Measurements from ENCODE around the gene SGCG. TPM values are rescaled to one million over a fixed set of nuclear protein-coding genes. Genes with fewer than 3 reads are reported as not detected.
"Not testable (repeated sequence)": the region's sequence is repeated elsewhere in the genome, so short reads cannot be mapped to it uniquely, and the experiment has no call there.

The SGCG gene
- total and polyA plus RNA-seq, 2 donors = 1.5 to 19.7 TPM

DNA sequence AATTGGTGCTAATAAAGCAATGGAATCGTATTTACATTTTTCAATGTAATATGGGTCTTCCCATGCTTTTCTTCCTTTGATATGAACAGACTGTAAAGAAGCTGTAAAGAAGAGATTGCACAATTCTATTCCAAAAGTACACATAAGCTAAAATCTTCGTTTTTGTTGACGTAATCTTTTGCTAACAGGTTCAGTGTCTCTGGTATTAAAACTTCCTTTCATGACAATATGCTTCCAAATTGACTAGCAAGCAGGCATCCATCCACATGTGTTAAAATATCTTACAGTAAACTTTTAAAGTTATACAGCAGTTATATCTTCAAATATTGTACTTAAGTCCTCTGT, 19.3 kb upstream of the SGCG start:
- Histone ChIP-seq H3K4me3 (ENCODE audit: low read depth, low read length) (no peak overlapping the region), H3K27ac (ENCODE audit: low read depth) (no peak overlapping the region), H3K4me1 (ENCODE audit: insufficient read depth) (no peaks in the 10 kb centered on the region), H3K36me3 (ENCODE audit: insufficient read depth) (no peaks in the 10 kb centered on the region)
- 44% methylated on average over 3 of the region's 3 CpGs for WGBS
- no peak for DNase-seq (ENCODE audit: extremely low spot score)

DNA sequence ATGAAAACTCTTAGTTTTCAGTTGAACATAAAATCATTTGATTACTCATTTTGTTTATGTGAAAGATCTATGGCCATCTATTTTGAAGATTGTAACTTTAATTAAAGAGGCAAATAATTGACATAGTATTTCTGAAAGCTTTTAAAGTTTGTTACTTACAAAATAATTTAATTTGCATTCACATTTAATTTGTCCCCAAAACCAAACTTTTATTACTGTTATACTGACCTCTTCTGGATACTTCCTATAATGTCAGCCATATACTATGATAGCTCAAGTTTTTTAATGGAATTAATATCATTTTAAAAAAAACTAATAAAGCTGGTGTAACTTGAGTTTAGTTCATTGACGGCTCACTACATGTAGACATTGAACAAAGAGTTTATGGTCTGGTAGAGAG, 4.9 kb upstream of the SGCG start:
- no peak overlapping the region for H3K27ac ChIP-seq (ENCODE audit: low read depth)
- no peak overlapping the region for H3K4me3 ChIP-seq (ENCODE audit: low read depth, low read length)
- H3K4me1 ChIP-seq (ENCODE audit: insufficient read depth) = no peaks in the 10 kb centered on the region
- peaks cover 2% of the 10 kb centered on the region for H3K36me3 ChIP-seq (ENCODE audit: insufficient read depth)
- WGBS = 0% methylated on average over 1 of the region's 1 CpG
- no peak for DNase-seq (ENCODE audit: extremely low spot score)

DNA sequence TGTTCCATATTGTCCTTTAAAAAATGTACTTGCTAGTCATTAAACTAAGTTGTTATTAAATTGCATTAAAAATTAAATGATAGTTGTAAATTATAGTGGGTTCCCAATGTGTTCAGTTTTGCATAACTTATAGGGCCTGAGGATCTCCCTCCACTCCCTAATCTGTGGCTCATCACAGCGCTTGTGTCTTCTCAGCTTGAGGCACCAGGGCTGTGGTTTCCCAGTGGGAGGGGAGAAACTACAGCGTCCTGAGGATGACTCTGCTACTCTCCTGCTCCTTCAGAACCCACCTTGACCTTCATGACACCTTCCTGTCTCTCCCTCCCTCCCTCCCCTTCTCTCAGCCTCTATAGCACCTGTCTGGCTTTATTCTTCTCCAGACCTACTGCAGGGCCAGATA, 1.4 kb downstream of the SGCG start:
- Histone ChIP-seq H3K4me3 (ENCODE audit: low read depth, low read length) (no peak overlapping the region), H3K36me3 (ENCODE audit: insufficient read depth) (no peaks in the 10 kb centered on the region), H3K27ac (ENCODE audit: low read depth) (no peak overlapping the region), H3K4me1 (ENCODE audit: insufficient read depth) (no peaks in the 10 kb centered on the region)
- DNase-seq (ENCODE audit: extremely low spot score) = no peak
- 69% methylated on average over 2 of the region's 2 CpGs for WGBS

DNA sequence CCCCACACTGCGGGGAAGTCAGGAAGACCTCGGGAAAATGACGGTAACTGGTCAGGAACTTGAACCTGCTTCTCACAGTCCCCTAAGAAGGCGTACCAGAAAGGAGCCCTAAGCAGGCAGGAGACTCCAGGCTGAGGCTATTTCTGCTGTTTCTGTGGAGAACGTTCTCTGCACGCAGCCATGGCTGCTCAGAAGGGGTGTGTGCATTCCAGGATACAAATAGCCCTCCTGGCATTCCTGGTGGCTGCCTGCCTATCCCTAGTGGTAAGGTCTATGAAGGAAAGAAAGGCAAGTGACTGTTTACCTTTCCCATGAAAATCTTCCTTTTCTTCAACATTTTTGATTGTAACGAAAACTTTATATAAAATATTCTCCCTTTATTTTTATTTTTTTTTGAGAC, 2.5 kb downstream of the SGCG start:
- no peaks in the 10 kb centered on the region for H3K36me3 ChIP-seq (ENCODE audit: insufficient read depth)
- H3K4me1 ChIP-seq (ENCODE audit: insufficient read depth) = no peaks in the 10 kb centered on the region
- WGBS = 88% methylated on average over 7 of the region's 7 CpGs
- DNase-seq (ENCODE audit: extremely low spot score) = no peak
- H3K27ac ChIP-seq (ENCODE audit: low read depth) = no peak overlapping the region
- H3K4me3 ChIP-seq (ENCODE audit: low read depth, low read length) = no peak overlapping the region

DNA sequence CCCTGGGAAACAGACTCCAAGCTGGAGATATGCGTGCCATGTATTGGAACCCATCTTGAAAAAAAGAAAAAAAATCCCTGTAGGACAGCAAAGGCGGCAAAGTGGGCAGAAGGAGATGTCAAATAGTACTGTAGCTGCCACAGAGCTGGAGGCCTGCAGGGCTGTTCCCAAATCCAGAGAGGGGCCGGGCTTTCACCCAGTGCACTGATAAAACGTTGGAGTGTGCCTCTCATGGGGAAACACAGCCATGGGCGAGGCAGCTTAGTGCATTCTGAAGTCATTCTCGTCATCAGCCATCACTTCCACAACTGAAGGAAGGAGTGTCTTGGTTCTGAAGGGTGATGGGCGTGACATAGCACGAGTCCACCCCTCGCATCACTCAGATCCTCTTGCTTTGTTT, 4.8 kb downstream of the SGCG start:
- H3K27ac ChIP-seq (ENCODE audit: low read depth) = no peak overlapping the region
- H3K36me3 ChIP-seq (ENCODE audit: insufficient read depth) = no peaks in the 10 kb centered on the region
- H3K4me1 ChIP-seq (ENCODE audit: insufficient read depth) = no peaks in the 10 kb centered on the region
- no peak for DNase-seq (ENCODE audit: extremely low spot score)
- WGBS = 89% methylated on average over 9 of the region's 9 CpGs
- no peak overlapping the region for H3K4me3 ChIP-seq (ENCODE audit: low read depth, low read length)

DNA sequence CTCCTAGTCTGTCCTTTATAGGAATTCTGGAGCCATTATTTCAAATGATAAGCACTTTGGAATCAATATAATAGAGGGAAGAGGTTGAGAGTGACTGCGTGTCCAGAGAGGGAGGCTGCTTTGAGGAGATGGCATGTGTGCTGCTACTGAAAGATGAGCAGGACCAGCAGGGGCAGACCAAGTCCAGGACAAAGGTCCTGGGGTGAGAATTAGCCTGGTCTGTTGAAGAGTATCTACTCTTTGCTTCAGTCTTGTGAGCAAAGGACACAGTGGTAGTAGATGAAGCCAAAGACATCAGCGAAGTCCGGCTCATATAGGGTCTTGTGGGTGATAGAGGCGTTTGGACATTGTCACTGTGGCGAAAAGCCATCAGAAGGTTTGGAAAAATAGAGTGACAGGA, 21.1 kb downstream of the SGCG start:
- no peak overlapping the region for H3K4me3 ChIP-seq (ENCODE audit: low read depth, low read length)
- WGBS = 94% methylated on average over 5 of the region's 5 CpGs

DNA sequence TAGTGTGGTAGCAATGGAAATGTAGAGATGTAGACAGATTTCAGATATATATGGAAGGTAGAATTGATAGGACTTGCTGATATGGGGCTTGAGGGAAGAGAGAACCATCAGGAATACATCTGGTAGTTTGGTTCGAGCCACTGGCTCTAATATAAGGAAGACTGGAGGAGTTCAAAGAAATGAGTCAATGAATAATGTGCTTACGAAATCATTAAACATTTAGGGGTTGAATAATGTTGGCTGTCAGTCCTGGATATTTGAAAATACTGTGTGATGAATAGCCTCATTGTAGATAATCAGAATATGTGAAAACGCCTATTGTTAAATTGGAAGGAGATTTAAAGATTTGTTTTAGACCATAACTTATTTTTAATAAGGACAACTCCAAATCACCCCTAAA, 21.6 kb downstream of the SGCG start:
- H3K4me1 ChIP-seq (ENCODE audit: insufficient read depth) = no peaks in the 10 kb centered on the region
- WGBS = 48% methylated on average over 3 of the region's 3 CpGs
- H3K27ac ChIP-seq (ENCODE audit: low read depth) = no peak overlapping the region
- DNase-seq (ENCODE audit: extremely low spot score) = no peak
- H3K4me3 ChIP-seq (ENCODE audit: low read depth, low read length) = no peak overlapping the region
- H3K36me3 ChIP-seq (ENCODE audit: insufficient read depth) = no peaks in the 10 kb centered on the region

More for the DNA sequence above, 21.1 kb downstream of the SGCG start:
- DNase-seq (ENCODE audit: extremely low spot score) = no peak
- Histone ChIP-seq H3K36me3 (ENCODE audit: insufficient read depth) (no peaks in the 10 kb centered on the region), H3K4me1 (ENCODE audit: insufficient read depth) (no peaks in the 10 kb centered on the region), H3K27ac (ENCODE audit: low read depth) (no peak overlapping the region)

DNA sequence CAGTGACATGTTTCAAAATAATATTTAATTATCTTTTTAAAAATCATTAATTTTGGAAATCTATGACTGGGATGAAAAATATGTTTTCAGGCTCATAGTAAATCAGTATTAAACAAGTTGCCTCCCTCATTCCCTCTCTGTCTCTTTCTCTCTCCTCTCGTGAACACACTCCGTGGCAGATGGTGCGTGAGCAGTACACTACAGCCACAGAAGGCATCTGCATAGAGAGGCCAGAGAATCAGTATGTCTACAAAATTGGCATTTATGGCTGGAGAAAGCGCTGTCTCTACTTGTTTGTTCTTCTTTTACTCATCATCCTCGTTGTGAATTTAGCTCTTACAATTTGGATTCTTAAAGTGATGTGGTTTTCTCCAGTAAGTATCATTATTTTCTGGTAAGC, 22.7 kb downstream of the SGCG start:
- H3K4me1 ChIP-seq (ENCODE audit: insufficient read depth) = no peaks in the 10 kb centered on the region
- H3K27ac ChIP-seq (ENCODE audit: low read depth) = no peak overlapping the region
- no peak overlapping the region for H3K4me3 ChIP-seq (ENCODE audit: low read depth, low read length)
- no peaks in the 10 kb centered on the region for H3K36me3 ChIP-seq (ENCODE audit: insufficient read depth)
- no peak for DNase-seq (ENCODE audit: extremely low spot score)
- WGBS = 63% methylated on average over 5 of the region's 5 CpGs

DNA sequence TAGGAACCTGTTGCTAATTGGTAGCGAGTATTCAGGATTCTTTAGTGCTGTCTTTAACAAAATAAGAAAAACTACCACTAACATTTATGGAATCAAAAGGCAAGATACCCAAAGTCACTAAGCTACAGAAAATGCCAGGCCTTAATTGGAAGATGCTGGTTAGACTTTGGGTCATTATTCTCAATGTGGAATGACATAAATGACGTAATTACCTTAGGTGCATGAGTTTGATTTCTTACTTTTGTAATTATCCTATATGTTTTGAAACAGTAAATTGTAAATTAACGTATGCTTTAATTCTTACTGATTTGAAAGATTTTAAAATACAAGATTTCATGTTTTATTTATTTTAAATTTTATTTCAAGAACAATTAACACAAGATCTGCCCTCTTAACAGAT, 25.0 kb downstream of the SGCG start:
- no peak overlapping the region for H3K4me3 ChIP-seq (ENCODE audit: low read depth, low read length)
- no peaks in the 10 kb centered on the region for H3K4me1 ChIP-seq (ENCODE audit: insufficient read depth)
- H3K36me3 ChIP-seq (ENCODE audit: insufficient read depth) = no peaks in the 10 kb centered on the region
- H3K27ac ChIP-seq (ENCODE audit: low read depth) = no peak overlapping the region
- 95% methylated on average over 3 of the region's 3 CpGs for WGBS
- DNase-seq (ENCODE audit: extremely low spot score) = no peak

DNA sequence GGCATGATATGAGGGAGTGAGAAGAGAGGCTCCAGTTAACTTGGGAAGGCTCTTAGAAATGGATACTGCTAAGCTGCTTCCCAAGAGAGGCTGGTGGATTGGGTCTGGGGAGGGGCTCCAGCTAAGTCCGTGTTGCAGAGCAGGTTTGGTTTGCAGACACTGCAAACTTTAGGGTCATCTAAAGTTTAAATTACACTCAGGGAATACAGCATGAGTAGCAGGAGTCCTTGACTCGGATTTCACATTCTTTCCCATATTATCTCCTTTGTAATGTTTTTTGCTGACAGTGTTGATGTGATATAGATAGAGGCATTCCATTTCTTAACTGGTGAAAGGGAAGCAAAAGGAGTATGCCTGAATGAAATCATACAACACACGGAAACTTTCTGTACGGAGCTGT, 31.9 kb downstream of the SGCG start:
- H3K36me3 ChIP-seq (ENCODE audit: insufficient read depth) = no peaks in the 10 kb centered on the region
- no peak overlapping the region for H3K27ac ChIP-seq (ENCODE audit: low read depth)
- H3K4me3 ChIP-seq (ENCODE audit: low read depth, low read length) = no peak overlapping the region
- 27% methylated on average over 4 of the region's 4 CpGs for WGBS
- DNase-seq (ENCODE audit: extremely low spot score) = peak; percentile 64
- H3K4me1 ChIP-seq (ENCODE audit: insufficient read depth) = no peaks in the 10 kb centered on the region

DNA sequence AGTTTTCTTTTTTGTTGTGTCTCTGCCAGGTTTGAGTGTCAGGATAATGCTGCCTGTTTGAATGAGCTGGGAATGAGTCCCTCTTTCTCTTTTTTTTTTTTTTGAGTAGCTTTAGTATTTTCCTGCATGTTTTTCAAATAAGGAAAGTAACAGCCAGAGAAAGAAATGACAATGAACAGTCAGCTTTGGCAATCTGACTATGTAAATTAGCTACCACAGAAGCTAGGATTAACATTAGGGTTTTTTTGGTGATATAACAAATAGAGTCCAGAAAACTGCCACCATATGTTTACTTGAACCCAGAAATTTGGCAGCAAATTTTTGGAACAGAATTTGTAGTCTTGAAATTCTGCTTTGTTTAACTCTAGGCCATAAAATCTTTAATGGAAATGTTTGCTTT, 50.5 kb downstream of the SGCG start:
- Histone ChIP-seq H3K27ac (ENCODE audit: low read depth) (no peak overlapping the region), H3K4me1 (ENCODE audit: insufficient read depth) (no peaks in the 10 kb centered on the region), H3K4me3 (ENCODE audit: low read depth, low read length) (no peak overlapping the region), H3K36me3 (ENCODE audit: insufficient read depth) (no peaks in the 10 kb centered on the region)
- no peak for DNase-seq (ENCODE audit: extremely low spot score)

DNA sequence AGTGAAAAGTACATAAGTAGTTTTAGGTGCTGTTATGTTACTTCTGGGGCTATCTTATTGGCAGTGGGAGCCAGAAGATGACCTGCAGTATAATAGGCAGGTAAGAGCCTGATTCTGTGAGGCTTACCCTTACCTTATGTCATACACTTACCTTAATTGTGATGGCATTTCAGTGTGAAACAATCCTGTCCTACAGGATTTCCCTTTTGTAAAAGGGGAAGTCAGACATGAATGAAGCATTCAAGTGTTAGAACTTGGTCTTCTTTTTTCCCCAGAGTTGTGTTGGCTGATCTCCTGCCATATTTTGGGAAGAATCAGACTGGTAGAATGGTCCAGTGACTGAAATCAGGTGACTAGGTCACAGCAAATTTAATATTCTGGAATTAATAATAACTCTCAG, 55.2 kb downstream of the SGCG start:
- no peaks in the 10 kb centered on the region for H3K4me1 ChIP-seq (ENCODE audit: insufficient read depth)

DNA sequence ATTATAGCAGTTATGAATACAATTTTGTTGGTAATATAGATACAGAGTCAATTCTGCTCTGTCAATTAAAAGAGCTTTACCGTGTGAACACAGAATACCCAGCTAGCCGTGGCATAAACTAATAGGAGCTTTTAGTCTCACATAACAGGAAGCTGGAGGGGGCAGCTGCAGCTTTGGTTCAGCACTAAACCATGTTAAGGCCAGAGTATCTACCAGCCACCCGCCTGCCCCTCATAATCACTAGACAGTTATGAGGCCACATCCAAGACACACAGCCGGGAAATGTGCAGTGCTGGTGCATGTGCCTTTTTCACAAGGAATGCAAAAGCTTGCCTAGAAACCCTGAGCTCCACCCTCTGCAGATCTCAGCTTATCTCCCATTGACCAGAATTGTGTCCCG, 62.3 kb downstream of the SGCG start:
- H3K27ac ChIP-seq (ENCODE audit: low read depth) = no peak overlapping the region
- WGBS = 52% methylated on average over 5 of the region's 5 CpGs
- DNase-seq (ENCODE audit: extremely low spot score) = no peak
- no peaks in the 10 kb centered on the region for H3K4me1 ChIP-seq (ENCODE audit: insufficient read depth)
- H3K36me3 ChIP-seq (ENCODE audit: insufficient read depth) = no peaks in the 10 kb centered on the region
- H3K4me3 ChIP-seq (ENCODE audit: low read depth, low read length) = no peak overlapping the region

More for the DNA sequence above, 55.2 kb downstream of the SGCG start:
- H3K27ac ChIP-seq (ENCODE audit: low read depth) = no peak overlapping the region
- DNase-seq (ENCODE audit: extremely low spot score) = no peak
- no peaks in the 10 kb centered on the region for H3K36me3 ChIP-seq (ENCODE audit: insufficient read depth)
- H3K4me3 ChIP-seq (ENCODE audit: low read depth, low read length) = no peak overlapping the region

DNA sequence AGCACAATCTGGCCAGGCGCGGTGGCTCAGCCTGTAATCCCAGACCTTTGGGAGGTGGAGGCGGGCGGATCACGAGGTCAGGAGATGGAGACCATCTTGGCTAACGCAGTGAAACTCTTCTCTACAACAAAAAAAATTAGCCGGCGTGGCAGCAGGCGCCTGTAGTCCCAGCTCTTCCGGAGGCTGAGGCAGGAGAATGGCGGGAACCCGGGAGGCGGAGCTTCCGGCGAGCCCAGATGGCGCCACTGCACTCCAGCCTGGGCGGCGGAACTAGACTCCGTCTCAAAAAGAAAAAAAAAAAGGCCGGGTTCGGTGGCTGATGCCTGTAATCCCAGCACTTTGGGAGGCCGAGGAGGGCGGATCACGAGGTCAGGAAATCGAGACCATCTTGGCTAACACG, 67.6 kb downstream of the SGCG start:
- 97% methylated on average over 26 of the region's 26 CpGs for WGBS

DNA sequence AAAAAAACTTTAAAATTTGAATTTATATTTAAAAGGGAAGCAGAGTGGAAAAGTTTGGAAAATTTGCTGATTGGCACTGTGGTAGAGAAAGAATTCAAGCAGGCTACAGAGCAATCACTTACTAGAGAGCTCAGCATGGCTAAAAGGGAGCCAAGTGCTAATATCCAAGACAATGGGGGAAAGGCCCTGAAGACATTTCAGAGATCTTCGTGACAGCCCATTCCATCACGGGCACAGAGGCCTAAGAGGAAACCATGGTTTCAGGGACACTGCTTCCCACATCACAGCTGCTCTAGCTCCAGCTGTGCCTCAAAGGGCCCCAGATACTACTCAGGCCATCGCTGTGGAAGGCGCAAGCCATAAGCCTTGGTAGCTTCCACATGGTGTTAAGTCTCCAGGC, 73.7 kb downstream of the SGCG start:
- DNase-seq (ENCODE audit: extremely low spot score) = no peak
- Histone ChIP-seq H3K4me1 (ENCODE audit: insufficient read depth) (no peaks in the 10 kb centered on the region), H3K4me3 (ENCODE audit: low read depth, low read length) (no peak overlapping the region), H3K36me3 (ENCODE audit: insufficient read depth) (no peaks in the 10 kb centered on the region), H3K27ac (ENCODE audit: low read depth) (no peak overlapping the region)
- 94% methylated on average over 4 of the region's 4 CpGs for WGBS

More for the DNA sequence above, 67.6 kb downstream of the SGCG start:
- not testable (repeated sequence) for H3K36me3 ChIP-seq (ENCODE audit: insufficient read depth); DNase-seq (ENCODE audit: extremely low spot score); H3K4me3 ChIP-seq (ENCODE audit: low read depth, low read length); H3K4me1 ChIP-seq (ENCODE audit: insufficient read depth); H3K27ac ChIP-seq (ENCODE audit: low read depth)
